Prostate gland (tissue), 2 donors: ENCODE results near the gene MANBA.

Experiments
- CTCF ChIP-seq, 4 experiments: fragments of 200-600 bp in 2 of 4; fragments of 450-650 bp in 2 of 4; sonication (generic) in 2 of 4; IDR thresholded peaks; 1 replicate in 3 of 4; 2 replicates in 1 of 4; pipeline ENCODE4 v1.5.1; 2016 to 2019; ENCODE audit warnings: antibody characterized with exemption in 4 of 4, mild to moderate bottlenecking in 2 of 4, moderate library complexity in 2 of 4
- POLR2A ChIP-seq: fragments of 450-650 bp; IDR thresholded peaks from one replicate; pipeline ENCODE4 v1.6.1; 2016; ENCODE audit warnings: antibody characterized with exemption, mild to moderate bottlenecking
- POLR2AphosphoS5 ChIP-seq: sonication (generic); formaldehyde crosslinking; IDR thresholded peaks from one replicate; pipeline ENCODE4 v1.6.1; 2017; ENCODE audit warnings: antibody characterized with exemption

- TF ChIP-seq POLR2AphosphoS5, result no peak
- no peak for TF ChIP-seq CTCF (IDR thresholded peaks at IDR 0.05)
- no peak for TF ChIP-seq POLR2A
Observed at GRCh38 chr4:102642631-102643298, 118.0 kb downstream of the MANBA start.
